HepG2 (cell line): Measurements from ENCODE around the gene HK3.

Experiments used
- CBX1 ChIP-seq: IDR thresholded peaks from one replicate; pipeline ENCODE4 v1.6.1; 2016; ENCODE audit warnings: antibody characterized with exemption, low read depth
- CC2D1A ChIP-seq: sonication (generic); formaldehyde crosslinking; IDR thresholded peaks from 2 replicates; pipeline ENCODE4 v1.8.1; 2023; ENCODE audit warnings: mild to moderate bottlenecking, missing genetic modification reagents
- EP300 ChIP-seq, 3 experiments: sonication (generic) in 1 of 3; formaldehyde crosslinking in 1 of 3; IDR thresholded peaks; 2 replicates each; pipeline versions ENCODE4 v1.5.1 to v1.6.1; 2011 to 2020; ENCODE audit warnings: low read depth in 2 of 3, low read length in 2 of 3, borderline replicate concordance in 1 of 3, improper control_type of control experiment in 1 of 3, mild to moderate bottlenecking in 1 of 3, missing genetic modification reagents in 1 of 3, moderate library complexity in 1 of 3
- ESRRA ChIP-seq: sonication (generic); formaldehyde crosslinking; IDR thresholded peaks from 2 replicates; pipeline ENCODE4 v1.5.1; 2020; ENCODE audit warnings: mild to moderate bottlenecking, low read depth, missing genetic modification reagents
- FOXO1 ChIP-seq: sonication (generic); formaldehyde crosslinking; IDR thresholded peaks from 2 replicates; pipeline ENCODE4 v1.4.0; 2020; ENCODE audit warnings: missing genetic modification reagents
- NCOA5 ChIP-seq: sonication (generic); formaldehyde crosslinking; IDR thresholded peaks from 2 replicates; pipeline ENCODE4 v1.4.0; 2020; ENCODE audit warnings: missing genetic modification reagents
- POLR2AphosphoS5 ChIP-seq: IDR thresholded peaks from 2 replicates; pipeline ENCODE4 v1.6.1; 2012; ENCODE audit warnings: low read depth, low read length
- PRPF4 ChIP-seq: fragments of 200-400 bp; formaldehyde crosslinking; IDR thresholded peaks from 2 replicates; pipeline ENCODE4 v1.6.1; 2016; ENCODE audit warnings: low read length, low read depth; ENCODE audit not compliant: poor library complexity, severe bottlenecking
- SETDB1 ChIP-seq: sonication (generic); formaldehyde crosslinking; IDR thresholded peaks from 2 replicates; pipeline ENCODE4 v1.5.1; 2020; ENCODE audit warnings: missing genetic modification reagents, mild to moderate bottlenecking, borderline replicate concordance
- ZNF235 ChIP-seq: sonication (generic); formaldehyde crosslinking; IDR thresholded peaks from 2 replicates; pipeline ENCODE4 v1.8.1; 2023; ENCODE audit warnings: mild to moderate bottlenecking, missing genetic modification reagents, borderline replicate concordance
- ZNF776 ChIP-seq: sonication (generic); formaldehyde crosslinking; IDR thresholded peaks from 2 replicates; pipeline ENCODE4 v1.4.0; 2020; ENCODE audit warnings: mild to moderate bottlenecking, missing genetic modification reagents
- TF ChIP-seq, protein P1 (sequence below): sonication (generic); formaldehyde crosslinking; IDR thresholded peaks from 2 replicates; pipeline ENCODE4 v1.5.0; 2020; ENCODE audit warnings: mild to moderate bottlenecking, missing genetic modification reagents, moderate library complexity

GRCh38 chr5:176850371-176851245 lies 48.5 kb downstream of the HK3 start:
- no peak for TF ChIP-seq EP300 (IDR thresholded peaks at IDR 0.05; ENCODE audit: low read depth in 2 of 2, low read length in 2 of 2)
- no peak for TF ChIP-seq EP300 (CRISPR knock-in tag; IDR thresholded peaks at IDR 0.05; ENCODE audit: borderline replicate concordance)
- no peak for TF ChIP-seq SETDB1
- no peak for TF ChIP-seq ZNF235 (CRISPR knock-in tag)
- TF ChIP-seq, protein P1, sequence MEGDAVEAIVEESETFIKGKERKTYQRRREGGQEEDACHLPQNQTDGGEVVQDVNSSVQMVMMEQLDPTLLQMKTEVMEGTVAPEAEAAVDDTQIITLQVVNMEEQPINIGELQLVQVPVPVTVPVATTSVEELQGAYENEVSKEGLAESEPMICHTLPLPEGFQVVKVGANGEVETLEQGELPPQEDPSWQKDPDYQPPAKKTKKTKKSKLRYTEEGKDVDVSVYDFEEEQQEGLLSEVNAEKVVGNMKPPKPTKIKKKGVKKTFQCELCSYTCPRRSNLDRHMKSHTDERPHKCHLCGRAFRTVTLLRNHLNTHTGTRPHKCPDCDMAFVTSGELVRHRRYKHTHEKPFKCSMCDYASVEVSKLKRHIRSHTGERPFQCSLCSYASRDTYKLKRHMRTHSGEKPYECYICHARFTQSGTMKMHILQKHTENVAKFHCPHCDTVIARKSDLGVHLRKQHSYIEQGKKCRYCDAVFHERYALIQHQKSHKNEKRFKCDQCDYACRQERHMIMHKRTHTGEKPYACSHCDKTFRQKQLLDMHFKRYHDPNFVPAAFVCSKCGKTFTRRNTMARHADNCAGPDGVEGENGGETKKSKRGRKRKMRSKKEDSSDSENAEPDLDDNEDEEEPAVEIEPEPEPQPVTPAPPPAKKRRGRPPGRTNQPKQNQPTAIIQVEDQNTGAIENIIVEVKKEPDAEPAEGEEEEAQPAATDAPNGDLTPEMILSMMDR (CRISPR knock-in tag), result no peak
- TF ChIP-seq ZNF776, result no peak
- TF ChIP-seq CBX1, result no peak
- no peak for TF ChIP-seq NCOA5
- TF ChIP-seq POLR2AphosphoS5, result no peak
- no peak for TF ChIP-seq CC2D1A (CRISPR knock-in tag)
- TF ChIP-seq ESRRA (CRISPR knock-in tag), result no peak
- no peak for TF ChIP-seq PRPF4
- TF ChIP-seq FOXO1 (CRISPR knock-in tag), result no peak
